ENCODE measurements around the gene SLC1A2.

DNA sequence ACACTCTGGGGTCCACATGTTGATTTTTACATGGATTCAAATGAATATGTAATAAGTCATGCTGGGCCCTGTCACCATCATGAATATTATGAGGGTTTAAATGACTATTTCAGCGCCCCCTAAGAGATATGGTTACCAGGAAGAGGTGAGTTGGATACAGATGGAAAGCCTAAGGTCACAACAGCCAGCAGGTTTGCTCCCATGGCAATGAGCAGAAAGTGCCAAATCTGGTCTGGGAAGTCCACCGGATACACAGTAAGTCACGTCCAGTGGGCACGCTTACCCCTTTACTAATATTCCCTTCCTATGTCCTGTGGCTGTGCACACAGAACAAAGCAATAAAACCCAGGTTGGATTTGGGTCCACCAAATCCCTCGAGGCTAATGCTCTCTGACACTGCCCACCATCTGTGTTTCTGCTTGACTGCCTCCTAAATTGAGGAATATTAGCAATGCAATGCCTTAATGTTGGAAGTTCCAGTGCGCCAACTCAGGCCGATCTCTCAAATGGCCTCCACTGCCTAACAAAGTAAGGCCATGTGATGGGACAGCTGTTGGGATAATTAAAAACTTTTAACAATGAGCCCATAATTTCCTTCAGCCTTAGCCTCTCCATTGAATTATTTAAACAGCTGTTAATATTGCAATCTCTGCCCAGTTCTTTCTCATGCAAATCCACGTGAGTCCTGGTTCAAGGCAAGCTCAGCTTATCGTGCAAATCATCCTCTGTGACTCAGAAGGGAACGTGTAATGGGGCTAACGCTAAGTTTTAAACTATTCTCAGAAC is 97.6 kb downstream of the SLC1A2 start:
- TF ChIP-seq, protein P1, sequence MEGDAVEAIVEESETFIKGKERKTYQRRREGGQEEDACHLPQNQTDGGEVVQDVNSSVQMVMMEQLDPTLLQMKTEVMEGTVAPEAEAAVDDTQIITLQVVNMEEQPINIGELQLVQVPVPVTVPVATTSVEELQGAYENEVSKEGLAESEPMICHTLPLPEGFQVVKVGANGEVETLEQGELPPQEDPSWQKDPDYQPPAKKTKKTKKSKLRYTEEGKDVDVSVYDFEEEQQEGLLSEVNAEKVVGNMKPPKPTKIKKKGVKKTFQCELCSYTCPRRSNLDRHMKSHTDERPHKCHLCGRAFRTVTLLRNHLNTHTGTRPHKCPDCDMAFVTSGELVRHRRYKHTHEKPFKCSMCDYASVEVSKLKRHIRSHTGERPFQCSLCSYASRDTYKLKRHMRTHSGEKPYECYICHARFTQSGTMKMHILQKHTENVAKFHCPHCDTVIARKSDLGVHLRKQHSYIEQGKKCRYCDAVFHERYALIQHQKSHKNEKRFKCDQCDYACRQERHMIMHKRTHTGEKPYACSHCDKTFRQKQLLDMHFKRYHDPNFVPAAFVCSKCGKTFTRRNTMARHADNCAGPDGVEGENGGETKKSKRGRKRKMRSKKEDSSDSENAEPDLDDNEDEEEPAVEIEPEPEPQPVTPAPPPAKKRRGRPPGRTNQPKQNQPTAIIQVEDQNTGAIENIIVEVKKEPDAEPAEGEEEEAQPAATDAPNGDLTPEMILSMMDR (conservative IDR thresholded peaks at IDR 0.05; ENCODE audit: low read length) = no peak
- TF ChIP-seq EZH2phosphoT487 (IDR thresholded peaks at IDR 0.05; ENCODE audit: borderline replicate concordance) = no peak

Measured in Loucy (cell line).